ENCODE results near the gene MON2. TPM values are rescaled to one million over a fixed set of nuclear protein-coding genes. Genes with fewer than 3 reads are reported as not detected.
"Not testable (repeated sequence)": the region's sequence is repeated elsewhere in the genome, so short reads cannot be mapped to it uniquely, and the experiment has no call there.

Gene MON2
- total and polyA plus RNA-seq, 2 experiments from 2014 or later, result 20.5 to 39.9 TPM

- H3K27me3 ChIP-seq, result peaks cover 56% of the 10 kb centered on the region
- H3K9me3 ChIP-seq (ENCODE audit: low read depth), result no peaks in the 10 kb centered on the region
- no peak overlapping the region for H3K27ac ChIP-seq
- no peaks in the 10 kb centered on the region for H3K36me3 ChIP-seq
- H3K4me1 ChIP-seq (ENCODE audit: low read depth), result no peaks in the 10 kb centered on the region
- H3K4me3 ChIP-seq, result peak overlapping the region; percentile 22
- TF ChIP-seq CTCF (IDR thresholded peaks at IDR 0.05; ENCODE audit: low read depth, low read length), result peak; percentile 74
- DNase-seq (ENCODE audit: low read depth in 1 of 2, low spot score in 1 of 2), result peak; percentile 74 to 80
Measured at GRCh38 chr12:62435303-62436163, 31.1 kb upstream of the MON2 start.

GRCh38 chr12:62436164-62436503, 30.5 kb upstream of the MON2 start:
- DNase-seq (ENCODE audit: low read depth in 1 of 2, low spot score in 1 of 2), result no peak
- no peak for TF ChIP-seq CTCF (IDR thresholded peaks at IDR 0.05; ENCODE audit: low read depth, low read length)
- no peak overlapping the region for H3K27ac ChIP-seq
- H3K9me3 ChIP-seq (ENCODE audit: low read depth), result no peaks in the 10 kb centered on the region
- peaks cover 51% of the 10 kb centered on the region for H3K27me3 ChIP-seq
- no peak overlapping the region for H3K4me3 ChIP-seq
- no peaks in the 10 kb centered on the region for H3K4me1 ChIP-seq (ENCODE audit: low read depth)
- H3K36me3 ChIP-seq, result no peaks in the 10 kb centered on the region

- no peak overlapping the region for H3K27ac ChIP-seq
- H3K36me3 ChIP-seq, result no peaks in the 10 kb centered on the region
- H3K9me3 ChIP-seq (ENCODE audit: low read depth), result no peaks in the 10 kb centered on the region
- no peak overlapping the region for H3K4me3 ChIP-seq
- peak; percentile 67 to 76 for DNase-seq (ENCODE audit: low read depth in 1 of 2, low spot score in 1 of 2)
- H3K27me3 ChIP-seq, result peaks cover 31% of the 10 kb centered on the region
- H3K4me1 ChIP-seq (ENCODE audit: low read depth), result no peaks in the 10 kb centered on the region
- peak; percentile 65 for TF ChIP-seq CTCF (IDR thresholded peaks at IDR 0.05; ENCODE audit: low read depth, low read length)
Measured at GRCh38 chr12:62438098-62438692, 28.4 kb upstream of the MON2 start.

GRCh38 chr12:62446754-62447452, 19.7 kb upstream of the MON2 start:
- no peak overlapping the region for H3K4me3 ChIP-seq
- H3K4me1 ChIP-seq (ENCODE audit: low read depth), result no peaks in the 10 kb centered on the region
- no peak for TF ChIP-seq CTCF (IDR thresholded peaks at IDR 0.05; ENCODE audit: low read depth, low read length)
- H3K36me3 ChIP-seq, result no peaks in the 10 kb centered on the region
- no peak for DNase-seq (ENCODE audit: low read depth in 1 of 2, low spot score in 1 of 2)
- H3K9me3 ChIP-seq (ENCODE audit: low read depth), result no peaks in the 10 kb centered on the region
- no peak overlapping the region for H3K27ac ChIP-seq
- H3K27me3 ChIP-seq, result no peaks in the 10 kb centered on the region

- Histone ChIP-seq H3K4me1 (ENCODE audit: low read depth) (no peaks in the 10 kb centered on the region), H3K27me3 (no peaks in the 10 kb centered on the region), H3K27ac (no peak overlapping the region), H3K36me3 (no peaks in the 10 kb centered on the region), H3K9me3 (ENCODE audit: low read depth) (no peaks in the 10 kb centered on the region), H3K4me3 (no peak overlapping the region)
- DNase-seq (ENCODE audit: low read depth in 1 of 2, low spot score in 1 of 2), result no peak
- TF ChIP-seq CTCF (IDR thresholded peaks at IDR 0.05; ENCODE audit: low read depth, low read length), result no peak
Measured at GRCh38 chr12:62448436-62448835, 18.2 kb upstream of the MON2 start.

GRCh38 chr12:62455429-62455828, 11.2 kb upstream of the MON2 start:
- H3K4me1 ChIP-seq (ENCODE audit: low read depth), result not testable (repeated sequence)

More at GRCh38 chr12:62455429-62455828, 11.2 kb upstream of the MON2 start:
- H3K4me3 ChIP-seq; H3K9me3 ChIP-seq (ENCODE audit: low read depth); H3K27me3 ChIP-seq; H3K36me3 ChIP-seq; DNase-seq (ENCODE audit: low read depth in 1 of 2, low spot score in 1 of 2); H3K27ac ChIP-seq: not testable (repeated sequence)
